Thyroid gland (tissue), 4 donors: ENCODE results near the gene LIX1L. TPM values are rescaled to one million over a fixed set of nuclear protein-coding genes. Genes with fewer than 3 reads are reported as not detected.

ENCODE experiments used
- DNase-seq, 2 donors: peaks; one replicate each; pipeline ENCODE4 v3.0.0-alpha.2; 2019
- H3K27ac ChIP-seq, 3 donors: fragments of 200-600 bp; sonication (generic); 1 replicate in 2 of 3; 2 replicates in 1 of 3; pipeline ENCODE4 v1.5.1; 2016 to 2019; ENCODE audit warnings: mild to moderate bottlenecking in 1 of 3, moderate library complexity in 1 of 3
- H3K27me3 ChIP-seq: fragments of 200-600 bp; sonication (generic); one replicate; pipeline ENCODE4 v1.5.1; 2019
- H3K36me3 ChIP-seq, 2 donors: fragments of 200-600 bp; sonication (generic); one replicate each; pipeline ENCODE4 v1.5.1; 2016 to 2019
- H3K4me1 ChIP-seq, 2 donors: fragments of 200-600 bp; sonication (generic); one replicate each; pipeline ENCODE4 v1.5.1; 2017 to 2019
- H3K4me3 ChIP-seq, 3 donors: fragments of 200-600 bp; sonication (generic); replicated peaks in 1 of 3; 1 replicate in 2 of 3; 2 replicates in 1 of 3; pipeline ENCODE4 v1.5.1; 2016; ENCODE audit warnings: mild to moderate bottlenecking in 1 of 3
- H3K9me3 ChIP-seq: fragments of 200-600 bp; sonication (generic); one replicate; pipeline ENCODE4 v1.5.1; 2017
- POLR2A ChIP-seq, 2 donors: fragments of 450-650 bp; IDR thresholded peaks; one replicate each; pipeline ENCODE4 v1.6.1; 2017; ENCODE audit warnings: antibody characterized with exemption in 2 of 2, mild to moderate bottlenecking in 2 of 2, moderate library complexity in 1 of 2
- WGBS, 2 donors: methylation state at CpG; one replicate each; pipeline ENCODE4 v1.1.5; 2017; 5-methylcytosine and 5-hydroxymethylcytosine counted together
- intact Hi-C: fragments of 100-400 bp; cut with DNase I; formaldehyde crosslinking; loops from one replicate; pipeline ENCODE4 v1.15.1; 2023
- total RNA-seq, 4 donors: library from RNA; depleted of rRNA; stranded (reverse); fragments of >200 nt; gene quantifications; one replicate each; pipeline ENCODE4 v1.2.3, GENCODE V29; 2016
- TF ChIP-seq, protein P1 (sequence below), 6 experiments: fragments of 200-600 bp in 3 of 6; fragments of 450-650 bp in 3 of 6; sonication (generic) in 3 of 6; IDR thresholded peaks; one replicate each; pipeline ENCODE4 v1.5.1; 2016 to 2019; ENCODE audit warnings: antibody characterized with exemption in 6 of 6, mild to moderate bottlenecking in 2 of 6, inconsistent platforms in 1 of 6, moderate library complexity in 1 of 6

The LIX1L gene
- total RNA-seq, 4 donors from 2014 or later: 18.7 to 26.9 (median 20.3) TPM

- TF ChIP-seq, protein P1, sequence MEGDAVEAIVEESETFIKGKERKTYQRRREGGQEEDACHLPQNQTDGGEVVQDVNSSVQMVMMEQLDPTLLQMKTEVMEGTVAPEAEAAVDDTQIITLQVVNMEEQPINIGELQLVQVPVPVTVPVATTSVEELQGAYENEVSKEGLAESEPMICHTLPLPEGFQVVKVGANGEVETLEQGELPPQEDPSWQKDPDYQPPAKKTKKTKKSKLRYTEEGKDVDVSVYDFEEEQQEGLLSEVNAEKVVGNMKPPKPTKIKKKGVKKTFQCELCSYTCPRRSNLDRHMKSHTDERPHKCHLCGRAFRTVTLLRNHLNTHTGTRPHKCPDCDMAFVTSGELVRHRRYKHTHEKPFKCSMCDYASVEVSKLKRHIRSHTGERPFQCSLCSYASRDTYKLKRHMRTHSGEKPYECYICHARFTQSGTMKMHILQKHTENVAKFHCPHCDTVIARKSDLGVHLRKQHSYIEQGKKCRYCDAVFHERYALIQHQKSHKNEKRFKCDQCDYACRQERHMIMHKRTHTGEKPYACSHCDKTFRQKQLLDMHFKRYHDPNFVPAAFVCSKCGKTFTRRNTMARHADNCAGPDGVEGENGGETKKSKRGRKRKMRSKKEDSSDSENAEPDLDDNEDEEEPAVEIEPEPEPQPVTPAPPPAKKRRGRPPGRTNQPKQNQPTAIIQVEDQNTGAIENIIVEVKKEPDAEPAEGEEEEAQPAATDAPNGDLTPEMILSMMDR (IDR thresholded peaks at IDR 0.05): no peak
- peak in 1 of 2 donors; percentile 31 for TF ChIP-seq POLR2A (IDR thresholded peaks at IDR 0.05)
- H3K4me3 ChIP-seq: peak overlapping the region in 1 of 3 donors; percentile 82
- H3K9me3 ChIP-seq: no peaks in the 10 kb centered on the region
- peak in 1 of 2 donors; percentile 4 for DNase-seq
- peaks cover 40 to 44% of the 10 kb centered on the region in 2 donors for H3K36me3 ChIP-seq
- WGBS, 2 donors: 58 to 69% methylated on average over 10 of the region's 10 CpGs
- peak overlapping the region; percentile 94 to 96 (median 95) for H3K27ac ChIP-seq
- H3K27me3 ChIP-seq: no peaks in the 10 kb centered on the region
- intact Hi-C loops: no loop called here
- peaks cover 18 to 30% of the 10 kb centered on the region in 2 donors for H3K4me1 ChIP-seq
These were observed 34.1 kb upstream of the LIX1L start for GRCh38 chr1:145991735-145992412.

GRCh38 chr1:145990249-145990855 is 32.5 kb upstream of the LIX1L start:
- peaks cover 21 to 43% of the 10 kb centered on the region in 2 donors for H3K4me1 ChIP-seq

GRCh38 chr1:145988773-145989172 is 31.0 kb upstream of the LIX1L start:
- H3K27me3 ChIP-seq: no peaks in the 10 kb centered on the region
- peak; percentile 27 to 39 for DNase-seq
- peak overlapping the region; percentile 47 to 96 (median 94) for H3K27ac ChIP-seq
- H3K4me3 ChIP-seq: no peak overlapping the region
- peaks cover 20% of the 10 kb centered on the region in 2 donors for H3K36me3 ChIP-seq
- intact Hi-C loops: no loop called here
- TF ChIP-seq POLR2A (IDR thresholded peaks at IDR 0.05): no peak
- TF ChIP-seq, protein P1 (IDR thresholded peaks at IDR 0.05): no peak
- no peaks in the 10 kb centered on the region for H3K9me3 ChIP-seq
- peaks cover 29 to 59% of the 10 kb centered on the region in 2 donors for H3K4me1 ChIP-seq
- 51 to 63% methylated on average over 5 of the region's 5 CpGs for WGBS, 2 donors

More at GRCh38 chr1:145990249-145990855, 32.5 kb upstream of the LIX1L start:
- peak overlapping the region; percentile 94 to 96 (median 95) for H3K27ac ChIP-seq
- intact Hi-C loops: no loop called here
- DNase-seq: peak; percentile 59 to 64
- WGBS, 2 donors: 85 to 90% methylated on average over 7 of the region's 7 CpGs
- no peak overlapping the region for H3K4me3 ChIP-seq
- H3K27me3 ChIP-seq: no peaks in the 10 kb centered on the region
- TF ChIP-seq, protein P1 (IDR thresholded peaks at IDR 0.05): no peak
- TF ChIP-seq POLR2A (IDR thresholded peaks at IDR 0.05): peak in 1 of 2 donors; percentile 69
- H3K36me3 ChIP-seq: peaks cover 36% of the 10 kb centered on the region in 2 donors
- H3K9me3 ChIP-seq: no peaks in the 10 kb centered on the region

DNA sequence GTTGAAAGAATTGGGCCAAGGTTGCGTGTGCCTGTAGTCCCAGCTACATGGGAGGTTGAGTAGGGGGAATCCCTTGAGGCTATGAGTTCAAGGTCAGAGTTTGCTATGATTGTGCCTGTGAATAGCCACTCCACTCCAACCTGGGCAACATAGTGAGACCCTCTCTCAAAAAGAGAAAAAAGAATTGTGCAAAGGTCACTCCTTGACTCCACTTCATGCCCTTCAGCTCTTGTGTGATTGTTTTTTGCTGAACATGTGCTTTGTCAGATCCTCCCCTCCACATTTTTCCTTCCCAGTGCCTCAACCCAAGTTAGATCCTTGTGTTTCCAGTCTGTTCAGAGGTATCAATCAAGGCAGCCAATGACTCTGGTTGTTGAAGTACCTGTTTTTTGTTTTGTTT is 30.1 kb upstream of the LIX1L start:
- H3K4me3 ChIP-seq: no peak overlapping the region
- no peak for TF ChIP-seq POLR2A (IDR thresholded peaks at IDR 0.05)
- TF ChIP-seq, protein P1 (IDR thresholded peaks at IDR 0.05): no peak
- peaks cover 11 to 12% of the 10 kb centered on the region in 2 donors for H3K36me3 ChIP-seq
- H3K4me1 ChIP-seq: peaks cover 38 to 68% of the 10 kb centered on the region in 2 donors
- no peak for DNase-seq
- intact Hi-C loops: no loop called here
- H3K27ac ChIP-seq: peak overlapping the region; percentile 47 to 96 (median 94)
- no peaks in the 10 kb centered on the region for H3K9me3 ChIP-seq
- 96 to 97% methylated on average over 1 of the region's 1 CpG for WGBS, 2 donors
- H3K27me3 ChIP-seq: no peaks in the 10 kb centered on the region

DNA sequence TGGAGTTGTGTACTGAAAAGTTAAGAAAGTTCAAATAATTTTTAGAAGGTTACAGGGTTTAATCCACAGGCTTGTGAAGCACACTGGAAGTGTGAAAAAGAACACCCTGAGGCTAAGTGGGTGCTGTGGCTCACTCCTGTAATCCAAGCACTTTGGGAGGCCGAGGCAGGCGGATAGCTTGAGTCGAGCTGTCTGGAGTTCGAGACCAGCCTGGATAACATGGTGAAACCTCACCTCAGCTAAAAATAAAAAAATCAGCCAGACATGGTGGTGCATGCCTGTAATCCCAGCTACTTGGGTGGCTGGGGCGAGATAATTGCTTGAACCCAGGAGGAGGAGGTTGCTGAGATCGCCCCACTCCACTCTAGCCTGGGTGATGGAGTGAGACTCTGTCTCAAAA is 28.7 kb upstream of the LIX1L start:
- H3K4me1 ChIP-seq: peaks cover 38 to 81% of the 10 kb centered on the region in 2 donors
- no peaks in the 10 kb centered on the region for H3K36me3 ChIP-seq
- H3K9me3 ChIP-seq: no peaks in the 10 kb centered on the region
- H3K27me3 ChIP-seq: no peaks in the 10 kb centered on the region
- H3K4me3 ChIP-seq: no peak overlapping the region
- intact Hi-C loops: no loop called here
- H3K27ac ChIP-seq: peak overlapping the region; percentile 71 to 98 (median 96)
- WGBS, 2 donors: 98% methylated on average over 6 of the region's 6 CpGs
- TF ChIP-seq, protein P1 (IDR thresholded peaks at IDR 0.05): no peak
- TF ChIP-seq POLR2A (IDR thresholded peaks at IDR 0.05): no peak
- DNase-seq: peak in 1 of 2 donors; percentile 1
